Iris pigment epithelial cell (primary cell): ENCODE data around the gene IRX1.

Experiments used
- DNase-seq: peaks from one replicate; pipeline ENCODE4 v3.0.0-alpha.2; 2011; ENCODE audit warnings: low read depth

IRX1 gene

DNA sequence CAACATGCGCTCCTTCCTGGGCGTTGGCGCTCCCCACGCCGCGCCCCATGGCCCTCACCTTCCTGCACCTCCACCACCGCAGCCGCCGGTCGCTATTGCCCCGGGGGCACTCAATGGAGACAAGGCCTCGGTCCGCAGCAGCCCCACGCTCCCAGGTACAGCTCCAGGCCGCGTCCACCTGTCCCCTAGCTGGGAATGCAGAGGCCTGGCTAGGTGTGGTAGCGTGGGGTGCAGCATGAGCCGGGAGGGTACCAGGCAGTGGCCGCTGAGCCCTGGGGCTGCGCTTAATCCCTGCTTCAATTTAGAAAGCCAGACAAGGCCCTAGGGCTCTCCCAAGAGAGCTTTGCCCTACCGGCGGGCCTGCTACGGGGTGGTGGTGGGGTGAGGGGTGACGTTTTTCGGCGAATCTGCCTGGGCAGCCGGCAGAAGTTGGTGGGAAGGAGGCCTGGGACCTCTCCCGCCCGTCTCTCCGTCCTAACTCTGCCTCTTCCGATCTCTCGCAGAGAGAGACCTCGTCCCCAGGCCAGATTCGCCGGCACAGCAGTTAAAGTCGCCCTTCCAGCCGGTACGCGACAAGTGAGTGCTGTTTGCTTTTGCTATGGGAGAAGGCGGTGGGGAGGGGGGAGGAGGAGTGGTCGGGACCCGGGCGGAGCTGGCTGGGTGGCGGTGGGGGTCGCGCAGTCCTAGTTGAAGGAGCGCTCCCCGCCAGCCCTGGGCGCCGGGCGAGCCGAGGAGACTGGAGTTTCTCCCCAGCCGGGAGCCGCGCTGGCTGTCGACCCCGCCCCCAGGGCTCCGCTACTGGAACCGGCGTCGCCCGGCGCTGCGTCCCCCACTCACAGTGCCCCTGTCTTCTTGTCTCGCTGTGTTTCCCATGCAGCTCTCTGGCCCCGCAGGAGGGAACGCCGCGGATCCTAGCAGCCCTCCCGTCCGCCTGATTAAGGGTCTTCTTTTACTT, 4.8 kb downstream of the IRX1 start:
- DNase-seq, result no peak

GRCh38 chr5:3601061-3601710, 5.6 kb downstream of the IRX1 start:
- no peak for DNase-seq

DNA sequence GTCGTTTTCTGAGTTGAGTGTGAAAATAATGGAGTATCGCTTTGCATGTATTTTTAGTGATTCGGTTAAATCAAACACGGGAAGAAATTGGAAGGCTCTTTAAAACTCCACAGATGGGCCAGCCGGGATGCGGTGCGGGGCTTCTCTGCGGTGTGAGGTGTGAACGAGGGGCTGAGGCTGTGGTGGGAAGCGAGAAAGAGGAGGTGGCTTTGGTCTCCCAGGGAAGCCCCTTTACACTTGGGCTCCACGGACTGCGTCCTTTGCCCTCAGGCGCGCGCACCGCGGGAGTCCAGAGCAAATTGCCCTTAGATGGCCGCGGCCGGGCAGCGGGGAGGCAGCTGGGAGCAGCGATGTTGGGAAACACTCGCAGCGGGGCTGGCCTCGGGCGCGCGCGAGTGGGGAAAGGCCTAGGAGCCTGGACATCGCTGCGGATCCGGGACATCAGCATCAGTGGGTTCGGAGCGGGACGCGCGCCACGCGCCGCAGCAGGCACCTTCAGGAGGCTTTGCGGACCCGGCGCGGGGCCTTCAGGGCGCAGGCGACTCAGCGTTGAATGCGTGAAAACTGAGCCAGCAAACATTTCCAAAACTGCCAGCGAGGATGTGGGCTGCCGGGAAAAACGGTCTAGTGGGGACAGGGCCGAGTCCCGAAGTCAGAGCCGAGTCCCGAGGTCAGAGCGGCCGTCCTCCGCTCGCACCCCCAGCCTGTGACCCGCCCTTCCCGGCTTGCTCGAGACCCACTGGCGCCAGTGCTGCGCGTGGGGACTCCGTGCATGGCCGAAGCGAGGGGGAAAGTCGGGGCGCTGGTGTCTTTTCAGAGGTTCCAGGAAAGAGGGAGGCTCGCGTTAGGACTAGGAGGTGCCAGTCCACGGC, 6.5 kb downstream of the IRX1 start:
- no peak for DNase-seq

DNA sequence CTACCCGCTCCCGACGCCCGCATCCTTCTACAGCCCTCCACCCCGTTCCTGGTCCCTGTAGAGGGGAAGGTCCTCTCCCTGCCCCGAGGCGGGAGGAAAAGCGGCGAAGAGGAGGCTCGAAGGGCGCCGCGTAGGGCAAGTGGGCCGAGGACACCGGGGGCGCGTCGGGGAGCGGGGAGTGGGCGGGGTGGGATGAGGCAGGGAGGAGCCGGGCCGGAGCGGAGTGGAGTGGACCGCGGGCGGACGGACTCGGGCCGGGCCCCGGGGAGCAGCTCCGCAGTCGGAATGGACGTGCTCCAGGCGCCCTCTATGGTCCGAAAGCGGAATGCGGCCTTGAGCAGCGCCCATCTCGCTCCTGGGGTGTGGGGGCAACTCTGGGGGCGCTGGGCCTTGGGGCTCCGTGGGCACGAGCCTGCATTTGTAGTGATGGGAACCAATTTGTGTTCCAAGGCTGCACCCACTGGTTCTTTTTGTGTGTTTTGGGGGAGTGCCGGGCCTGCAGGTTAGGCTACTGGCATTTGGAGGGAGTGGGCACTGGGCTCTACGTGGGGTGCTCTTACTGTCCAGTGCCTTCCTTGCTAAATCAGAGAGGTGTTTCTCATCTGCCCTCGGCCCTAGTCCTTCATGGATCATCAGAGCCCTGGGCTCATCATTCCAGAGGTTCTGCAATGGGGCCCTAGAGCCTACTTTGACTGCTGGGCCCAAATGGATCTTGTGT, 7.3 kb downstream of the IRX1 start:
- peak; percentile 2 for DNase-seq

DNA sequence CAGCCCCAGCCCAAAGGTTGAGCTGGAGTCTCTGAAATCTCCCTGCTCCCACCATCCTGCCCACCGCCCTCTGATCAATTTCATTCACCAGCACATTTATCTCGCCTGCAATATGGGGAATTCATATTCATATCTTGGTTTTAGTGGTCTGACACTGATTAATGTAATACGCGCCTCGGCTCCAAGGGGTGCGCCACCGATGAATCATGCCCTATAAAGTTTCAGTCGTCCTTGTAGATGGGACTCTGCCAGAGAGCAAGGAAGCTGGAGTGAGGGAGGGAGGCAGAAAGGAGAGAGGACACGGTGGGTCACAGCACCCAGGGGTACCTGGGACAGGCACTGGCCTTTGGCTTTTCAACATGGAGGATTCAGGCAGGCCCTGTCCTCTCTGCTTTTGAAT, 8.9 kb downstream of the IRX1 start:
- no peak for DNase-seq

GRCh38 chr5:3605298-3606010, 9.8 kb downstream of the IRX1 start:
- no peak for DNase-seq

GRCh38 chr5:3606121-3606831, 10.6 kb downstream of the IRX1 start:
- DNase-seq, result no peak

DNA sequence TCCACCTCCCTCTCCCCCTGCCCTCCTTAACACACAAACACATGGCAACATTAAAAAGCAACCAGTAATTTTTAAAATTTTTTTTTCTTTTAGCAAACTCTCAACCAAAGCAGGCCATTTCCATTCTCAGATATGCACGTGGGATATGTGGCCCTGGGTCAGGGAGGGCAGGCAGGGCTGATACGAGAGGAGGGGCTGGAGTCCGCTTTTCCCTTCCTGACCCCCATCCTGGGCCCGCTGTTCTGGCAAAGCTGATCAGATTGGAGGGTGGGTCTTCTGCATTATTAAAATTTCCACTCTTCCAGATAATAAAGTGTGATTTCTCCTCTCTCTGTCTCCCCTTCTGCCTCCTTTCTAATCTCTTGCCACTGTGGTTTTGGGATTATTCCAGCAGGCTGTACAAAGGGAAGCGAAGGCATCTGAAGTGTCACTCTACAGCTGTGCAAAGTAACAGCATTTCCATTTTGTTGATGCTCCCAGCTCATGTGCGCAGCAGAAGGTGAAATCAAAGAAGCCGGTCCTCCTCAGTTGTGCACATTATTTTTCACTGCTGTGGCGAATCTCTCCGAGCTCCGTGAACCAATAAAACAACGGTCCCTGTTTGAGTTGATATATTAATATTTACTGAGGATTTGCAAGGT, 12.0 kb downstream of the IRX1 start:
- DNase-seq, result no peak

- no peak for DNase-seq
These were observed 13.6 kb downstream of the IRX1 start for GRCh38 chr5:3609120-3609681.

DNA sequence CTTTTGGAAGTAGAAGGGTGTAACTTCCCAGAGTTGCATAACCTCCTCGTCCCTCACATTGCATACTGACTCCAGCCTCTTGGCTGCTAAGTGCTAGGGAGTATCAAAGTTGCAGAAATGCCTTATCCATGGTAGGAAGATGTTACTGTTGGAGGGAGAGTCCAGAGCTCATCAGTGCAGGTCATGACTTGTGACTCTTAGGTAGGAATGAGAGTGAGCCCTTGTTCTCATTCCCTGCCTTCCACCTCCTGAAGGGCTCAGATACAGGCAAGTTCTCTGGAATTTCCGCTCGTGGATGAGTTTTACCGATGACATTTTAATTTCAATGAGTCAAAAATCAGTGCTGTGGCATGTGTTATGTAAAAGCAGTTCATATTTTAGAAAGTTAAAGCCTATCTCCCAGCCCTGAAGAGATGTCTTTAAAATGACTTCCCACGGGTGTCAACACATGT, 17.0 kb downstream of the IRX1 start:
- DNase-seq, result no peak

- DNase-seq, result no peak
These were observed 18.1 kb downstream of the IRX1 start for GRCh38 chr5:3613726-3614125.

DNA sequence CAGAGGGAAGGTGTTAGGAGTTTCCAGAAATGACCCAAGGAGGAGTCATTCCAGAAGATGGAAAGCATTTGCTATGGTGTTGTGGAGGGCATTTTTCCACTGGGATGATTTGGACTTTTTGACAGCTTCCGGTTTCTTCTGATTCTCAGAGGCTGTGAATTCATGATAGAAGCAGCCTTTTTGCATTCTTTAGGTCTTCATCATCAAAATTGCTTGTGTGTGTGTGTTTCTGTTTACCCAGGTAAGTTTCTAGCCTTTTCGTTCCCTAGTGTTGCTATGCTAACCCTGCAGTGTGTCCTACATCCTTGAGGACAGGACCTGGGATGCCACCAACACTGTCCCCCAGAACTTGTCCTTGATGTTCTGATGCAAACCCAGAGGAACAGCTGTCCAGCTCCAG, 19.6 kb downstream of the IRX1 start:
- no peak for DNase-seq

DNA sequence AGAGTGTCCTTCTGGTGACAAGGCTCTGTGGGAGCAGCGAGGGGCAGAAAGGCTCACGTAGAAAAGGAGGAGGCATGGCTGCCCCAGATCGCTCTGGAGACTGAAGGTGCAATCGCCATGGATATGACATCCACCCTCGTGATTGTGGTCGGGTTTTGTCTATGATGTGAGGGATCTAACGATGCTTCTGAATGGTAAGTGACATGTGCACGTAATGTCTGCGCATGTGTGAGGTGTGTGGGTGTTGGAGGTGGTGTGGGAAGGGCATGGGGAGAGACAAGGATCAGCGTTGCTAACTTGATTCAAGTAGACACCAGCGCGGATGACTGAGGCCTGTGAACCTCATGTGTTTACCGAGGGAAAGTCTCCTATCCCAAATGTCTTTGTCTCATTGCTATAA, 20.2 kb downstream of the IRX1 start:
- no peak for DNase-seq

GRCh38 chr5:3619579-3619978, 23.9 kb downstream of the IRX1 start:
- DNase-seq, result no peak

GRCh38 chr5:3622961-3623360, 27.3 kb downstream of the IRX1 start:
- no peak for DNase-seq

DNA sequence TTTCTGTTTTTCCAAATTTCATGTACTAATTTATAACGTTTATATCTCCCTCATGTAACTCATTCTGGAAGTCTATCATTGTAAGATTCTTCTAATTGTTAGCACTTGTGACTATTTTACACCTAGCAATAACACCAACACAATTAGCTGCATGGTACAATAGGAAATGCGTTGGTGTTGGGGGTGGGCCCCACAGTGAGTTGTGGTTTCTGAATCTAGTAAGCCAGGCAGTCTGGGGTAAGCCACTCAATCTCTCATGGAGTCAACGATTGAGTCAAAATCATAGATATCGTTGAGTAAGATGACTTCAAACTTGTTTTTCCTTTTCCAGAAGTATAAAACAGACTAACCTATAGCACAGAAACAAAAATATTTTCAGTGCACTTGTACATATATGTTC, 30.0 kb downstream of the IRX1 start:
- DNase-seq, result no peak

GRCh38 chr5:3634061-3634460, 38.4 kb downstream of the IRX1 start:
- DNase-seq, result no peak

- no peak for DNase-seq
These were observed 43.5 kb downstream of the IRX1 start for GRCh38 chr5:3639175-3639574.

DNA sequence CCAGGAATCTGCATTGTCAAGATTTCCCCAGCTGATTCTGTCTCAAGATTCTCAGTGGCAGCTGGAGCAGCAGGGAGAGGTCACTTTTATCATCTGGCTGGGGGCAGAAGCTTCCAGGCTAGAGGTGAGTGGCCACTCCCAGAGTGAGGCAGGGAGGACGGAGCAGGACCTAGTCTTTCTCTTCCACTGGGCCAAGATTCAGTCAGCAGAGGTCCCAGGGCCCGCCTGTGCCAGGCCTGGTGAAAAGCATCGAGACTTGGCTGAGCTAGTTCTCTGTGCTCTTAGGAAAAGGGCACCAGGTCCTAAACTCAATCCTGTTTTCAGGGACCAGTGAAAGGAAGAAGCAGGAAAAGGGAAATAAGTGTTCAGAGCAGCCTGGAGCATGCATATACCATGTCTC, 46.6 kb downstream of the IRX1 start:
- no peak for DNase-seq

DNA sequence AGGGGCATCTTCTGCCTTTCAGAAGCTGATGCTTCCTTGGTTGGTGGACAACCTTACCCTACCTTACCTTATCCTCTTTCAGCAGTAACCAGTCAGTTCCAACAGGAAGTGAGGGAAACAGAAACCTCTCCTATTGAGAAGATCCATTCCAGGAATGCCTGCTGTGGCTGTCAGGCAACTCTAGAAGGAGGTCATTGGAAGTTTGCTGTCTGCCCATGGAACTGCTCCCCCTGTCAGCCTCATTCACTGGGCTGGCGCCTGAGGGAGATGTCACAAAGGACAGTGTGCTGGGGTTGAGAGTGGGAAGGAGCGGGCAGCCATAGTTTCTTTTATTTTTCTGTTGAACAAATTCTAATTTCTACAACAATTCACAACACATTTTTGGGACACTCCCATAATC, 54.7 kb downstream of the IRX1 start:
- no peak for DNase-seq
